Mammary epithelial cell (primary cell): ENCODE measurements around the gene SLX4.
"Not testable (repeated sequence)": the region's sequence is repeated elsewhere in the genome, so short reads cannot be mapped to it uniquely, and the experiment has no call there.

ENCODE experiments used
- EZH2 ChIP-seq: IDR thresholded peaks from 2 replicates; pipeline ENCODE4 v1.6.1; 2012; ENCODE audit warnings: low read length, inconsistent platforms, borderline replicate concordance
- TF ChIP-seq, protein P1 (sequence below), 2 donors: IDR thresholded peaks in 1 of 2; conservative IDR thresholded peaks in 1 of 2; 2 replicates each; pipeline ENCODE4 v1.5.1; 2011 to 2012; ENCODE audit warnings: inconsistent platforms in 2 of 2, low read length in 2 of 2, mild to moderate bottlenecking in 2 of 2, control low read depth in 1 of 2, low read depth in 1 of 2; ENCODE audit not compliant: insufficient read depth in 1 of 2; ENCODE audit errors: extremely low read depth in 1 of 2

- TF ChIP-seq, protein P1, sequence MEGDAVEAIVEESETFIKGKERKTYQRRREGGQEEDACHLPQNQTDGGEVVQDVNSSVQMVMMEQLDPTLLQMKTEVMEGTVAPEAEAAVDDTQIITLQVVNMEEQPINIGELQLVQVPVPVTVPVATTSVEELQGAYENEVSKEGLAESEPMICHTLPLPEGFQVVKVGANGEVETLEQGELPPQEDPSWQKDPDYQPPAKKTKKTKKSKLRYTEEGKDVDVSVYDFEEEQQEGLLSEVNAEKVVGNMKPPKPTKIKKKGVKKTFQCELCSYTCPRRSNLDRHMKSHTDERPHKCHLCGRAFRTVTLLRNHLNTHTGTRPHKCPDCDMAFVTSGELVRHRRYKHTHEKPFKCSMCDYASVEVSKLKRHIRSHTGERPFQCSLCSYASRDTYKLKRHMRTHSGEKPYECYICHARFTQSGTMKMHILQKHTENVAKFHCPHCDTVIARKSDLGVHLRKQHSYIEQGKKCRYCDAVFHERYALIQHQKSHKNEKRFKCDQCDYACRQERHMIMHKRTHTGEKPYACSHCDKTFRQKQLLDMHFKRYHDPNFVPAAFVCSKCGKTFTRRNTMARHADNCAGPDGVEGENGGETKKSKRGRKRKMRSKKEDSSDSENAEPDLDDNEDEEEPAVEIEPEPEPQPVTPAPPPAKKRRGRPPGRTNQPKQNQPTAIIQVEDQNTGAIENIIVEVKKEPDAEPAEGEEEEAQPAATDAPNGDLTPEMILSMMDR (conservative IDR thresholded peaks at IDR 0.05 in 1 of 2, IDR thresholded peaks at IDR 0.05 in 1 of 2; ENCODE audit: extremely low read depth in 1 of 2, insufficient read depth in 1 of 2, low read depth in 1 of 2, low read length in 2 of 2) = not testable (repeated sequence)
- not testable (repeated sequence) for TF ChIP-seq EZH2
Observed at GRCh38 chr16:3656160-3656490, 44.7 kb upstream of the SLX4 start.
